ENCODE measurements around the gene PRKN.

- TF ChIP-seq CTCF (IDR thresholded peaks at IDR 0.05; ENCODE audit: low read length) (no peak), EZH2 (IDR thresholded peaks at IDR 0.05; ENCODE audit: borderline replicate concordance, low read length) (no peak)
These were observed 1333.1 kb downstream of the PRKN start for GRCh38 chr6:161394437-161394836.

All from OCI-LY1 (cell line).